ENCODE measurements around the gene CLEC11A.
"Not testable (repeated sequence)": the region's sequence is repeated elsewhere in the genome, so short reads cannot be mapped to it uniquely, and the experiment has no call there.

The CLEC11A gene

DNA sequence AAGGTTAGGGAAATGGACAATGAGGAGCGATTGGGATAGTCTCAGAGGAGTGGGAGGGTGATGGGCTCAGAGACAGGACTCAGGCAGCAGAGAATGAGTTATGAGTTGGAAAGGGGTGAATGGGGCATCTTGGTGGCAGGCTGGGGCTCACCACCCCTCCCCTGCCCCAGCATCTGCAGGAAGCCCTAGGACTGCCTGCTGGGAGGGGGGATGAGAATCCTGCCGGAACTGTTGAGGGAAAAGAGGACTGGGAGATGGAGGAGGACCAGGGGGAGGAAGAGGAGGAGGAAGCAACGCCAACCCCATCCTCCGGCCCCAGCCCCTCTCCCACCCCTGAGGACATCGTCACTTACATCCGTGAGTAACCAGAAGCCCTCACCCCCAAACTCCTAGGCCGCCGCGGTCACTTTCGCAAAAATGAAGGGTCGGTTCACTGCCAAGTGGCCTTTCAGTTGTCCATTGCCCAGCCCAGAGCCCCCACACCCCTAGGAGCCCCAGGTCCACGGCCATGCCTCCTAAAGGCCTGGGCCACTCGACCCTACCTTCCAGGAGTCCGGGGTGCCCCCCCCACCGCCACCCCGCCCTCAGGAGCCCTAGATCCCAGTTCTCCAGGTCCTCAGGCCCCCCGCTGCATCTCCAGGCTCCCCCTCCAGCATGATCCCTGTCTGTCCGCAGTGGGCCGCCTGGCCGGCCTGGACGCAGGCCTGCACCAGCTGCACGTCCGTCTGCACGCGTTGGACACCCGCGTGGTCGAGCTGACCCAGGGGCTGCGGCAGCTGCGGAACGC, 764 bp downstream of the CLEC11A start:
- no peak for DNase-seq (ENCODE audit: low spot score)

DNA sequence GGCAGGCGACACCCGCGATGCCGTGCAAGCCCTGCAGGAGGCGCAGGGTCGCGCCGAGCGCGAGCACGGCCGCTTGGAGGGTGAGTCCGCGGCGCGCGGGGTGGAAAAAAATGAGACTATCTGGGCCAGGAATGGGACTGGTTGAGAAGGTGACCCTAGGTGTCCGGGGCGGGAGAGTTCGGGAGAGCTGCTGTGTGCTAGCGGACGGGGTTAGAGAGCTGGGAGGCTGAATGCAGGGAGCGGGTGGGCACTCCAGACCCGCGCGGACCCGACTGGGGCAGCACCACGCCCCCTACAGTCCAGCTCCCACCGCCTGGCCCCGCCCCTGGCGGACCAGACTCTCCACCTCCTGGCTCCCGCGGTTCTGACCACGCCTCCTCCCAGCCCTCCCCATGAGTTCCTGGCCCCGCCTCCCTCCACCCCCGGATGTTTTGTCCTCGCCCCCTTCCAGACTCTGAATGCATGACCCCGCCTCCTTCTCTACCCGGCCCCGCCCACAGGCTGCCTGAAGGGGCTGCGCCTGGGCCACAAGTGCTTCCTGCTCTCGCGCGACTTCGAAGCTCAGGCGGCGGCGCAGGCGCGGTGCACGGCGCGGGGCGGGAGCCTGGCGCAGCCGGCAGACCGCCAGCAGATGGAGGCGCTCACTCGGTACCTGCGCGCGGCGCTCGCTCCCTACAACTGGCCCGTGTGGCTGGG, 1.5 kb downstream of the CLEC11A start:
- DNase-seq (ENCODE audit: low spot score): peak; percentile 95

DNA sequence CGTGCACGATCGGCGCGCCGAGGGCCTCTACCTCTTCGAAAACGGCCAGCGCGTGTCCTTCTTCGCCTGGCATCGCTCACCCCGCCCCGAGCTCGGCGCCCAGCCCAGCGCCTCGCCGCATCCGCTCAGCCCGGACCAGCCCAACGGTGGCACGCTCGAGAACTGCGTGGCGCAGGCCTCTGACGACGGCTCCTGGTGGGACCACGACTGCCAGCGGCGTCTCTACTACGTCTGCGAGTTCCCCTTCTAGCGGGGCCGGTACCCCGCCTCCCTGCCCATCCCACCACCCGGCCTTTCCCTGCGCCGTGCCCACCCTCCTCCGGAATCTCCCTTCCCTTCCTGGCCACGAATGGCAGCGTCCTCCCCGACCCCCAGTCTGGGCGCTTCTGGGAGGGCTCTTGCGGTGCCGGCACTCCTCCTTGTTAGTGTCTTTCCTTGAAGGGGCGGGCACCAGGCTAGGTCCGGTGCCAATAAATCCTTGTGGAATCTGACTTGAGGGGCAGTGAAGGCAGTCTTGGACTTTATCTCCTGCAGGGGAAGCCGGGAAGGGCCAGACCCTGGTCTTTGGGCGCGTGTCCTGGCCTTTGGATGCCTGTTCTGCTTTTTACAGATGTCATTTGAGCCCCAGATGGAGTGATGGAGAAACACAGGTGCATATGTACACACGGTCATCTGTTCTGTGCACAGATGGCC, 2.2 kb downstream of the CLEC11A start:
- DNase-seq (ENCODE audit: low spot score): no peak

DNA sequence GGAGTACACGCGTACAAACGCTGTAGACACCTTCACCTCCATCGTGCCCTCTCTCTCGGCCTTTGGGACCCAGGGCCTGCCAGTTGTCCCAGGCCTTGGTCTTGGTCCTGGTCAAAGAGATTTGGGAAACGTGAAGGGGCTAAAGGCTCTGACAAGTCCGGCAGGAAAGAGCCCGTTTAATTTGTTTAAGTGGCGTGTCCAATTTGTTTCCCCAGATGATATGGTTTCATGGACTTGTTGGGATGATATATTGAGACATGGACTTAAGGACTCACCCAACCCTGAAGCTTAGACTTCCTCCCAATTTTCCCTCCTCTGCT, 2.7 kb downstream of the CLEC11A start:
- DNase-seq (ENCODE audit: low spot score): no peak

DNA sequence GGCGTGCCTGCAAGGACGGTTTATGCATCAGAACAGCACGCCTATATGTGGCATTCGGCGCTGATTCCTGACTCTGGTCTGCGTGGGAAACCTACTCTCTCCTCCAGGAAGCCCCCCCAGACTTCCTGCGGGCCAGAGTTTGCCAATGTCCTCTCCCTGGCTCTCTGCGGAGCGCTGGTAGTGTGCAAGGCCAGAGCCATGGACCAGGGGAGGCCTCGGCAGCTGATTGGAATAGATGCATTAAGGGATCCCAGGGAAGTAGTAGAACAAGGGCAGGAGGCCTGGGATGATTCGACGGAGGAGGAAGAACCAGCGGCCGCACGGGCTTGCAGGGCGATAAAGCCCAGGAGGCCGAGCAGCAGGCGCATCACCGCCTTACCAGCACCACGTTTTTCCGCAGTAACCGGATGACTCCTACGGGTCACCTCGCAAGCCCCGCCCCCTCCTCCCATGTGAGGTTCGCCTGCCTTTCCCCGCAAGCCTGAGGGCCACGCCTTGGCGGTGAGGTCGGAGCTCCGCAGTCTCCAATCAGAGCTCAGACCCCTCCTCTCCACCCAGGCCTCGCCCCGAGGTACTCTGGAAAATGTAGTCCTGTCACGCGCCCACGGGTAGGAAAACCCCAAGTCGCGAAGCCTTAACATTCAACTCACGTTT, 5.0 kb downstream of the CLEC11A start:
- DNase-seq (ENCODE audit: low spot score): peak; percentile 25

DNA sequence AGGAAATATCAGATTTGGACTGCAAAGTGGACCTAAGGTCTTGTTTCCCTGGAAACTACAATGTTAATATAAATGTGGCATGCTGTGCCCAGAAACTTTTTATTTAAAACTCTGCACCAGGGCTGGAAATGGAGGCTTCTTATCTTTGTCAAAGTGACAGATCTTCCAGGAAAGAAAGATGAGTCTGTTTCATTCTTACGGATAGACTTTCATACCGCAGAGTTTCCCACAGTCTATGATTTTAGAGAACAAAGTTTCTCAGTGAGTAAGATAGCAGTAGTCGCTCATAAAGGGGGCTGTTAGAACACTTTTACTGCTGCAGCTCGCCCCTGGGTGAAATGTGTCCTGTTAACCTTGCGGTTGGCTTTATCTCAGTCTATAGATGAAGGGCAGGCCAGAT, 6.7 kb downstream of the CLEC11A start:
- DNase-seq (ENCODE audit: low spot score): no peak

DNA sequence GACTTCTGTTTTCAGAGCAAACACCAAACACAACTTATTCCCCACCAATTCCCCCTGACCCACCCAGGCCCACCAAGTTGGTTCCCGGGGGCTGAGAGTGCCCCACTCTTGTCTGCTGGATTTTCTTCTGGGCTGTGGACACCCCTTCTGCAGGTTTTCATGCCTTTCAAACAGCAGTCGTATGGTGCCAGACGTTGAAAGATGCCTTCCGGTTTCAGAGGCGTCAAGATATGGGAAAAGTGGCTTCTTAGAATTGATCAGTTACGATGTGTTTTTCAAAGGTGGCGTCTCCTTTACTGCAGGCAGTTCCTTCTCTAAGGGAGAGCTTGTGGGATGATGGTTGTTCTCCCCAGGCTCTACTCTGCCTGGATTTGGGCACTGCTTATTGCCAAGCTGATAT, 12.7 kb downstream of the CLEC11A start:
- no peak for DNase-seq (ENCODE audit: low spot score)

DNA sequence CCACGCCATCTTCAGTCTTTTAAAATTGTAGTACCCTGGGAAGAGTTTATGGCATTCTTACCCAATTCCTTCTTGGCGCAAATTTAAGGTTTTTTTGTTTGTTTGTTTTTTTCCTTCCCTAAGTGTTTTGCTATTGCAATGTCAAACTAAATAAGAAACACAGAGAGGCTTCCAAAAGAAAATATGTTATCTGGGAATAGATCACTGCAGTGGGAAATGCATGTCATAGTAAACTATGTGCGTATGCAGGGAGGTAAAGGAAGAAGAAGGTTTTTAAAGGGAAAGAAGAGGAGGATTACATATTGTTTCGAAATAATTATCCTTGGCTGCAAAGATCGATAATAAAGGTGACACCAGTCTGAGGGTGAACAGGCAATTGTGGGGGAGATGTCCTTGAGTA, 13.2 kb downstream of the CLEC11A start:
- no peak for DNase-seq (ENCODE audit: low spot score)

DNA sequence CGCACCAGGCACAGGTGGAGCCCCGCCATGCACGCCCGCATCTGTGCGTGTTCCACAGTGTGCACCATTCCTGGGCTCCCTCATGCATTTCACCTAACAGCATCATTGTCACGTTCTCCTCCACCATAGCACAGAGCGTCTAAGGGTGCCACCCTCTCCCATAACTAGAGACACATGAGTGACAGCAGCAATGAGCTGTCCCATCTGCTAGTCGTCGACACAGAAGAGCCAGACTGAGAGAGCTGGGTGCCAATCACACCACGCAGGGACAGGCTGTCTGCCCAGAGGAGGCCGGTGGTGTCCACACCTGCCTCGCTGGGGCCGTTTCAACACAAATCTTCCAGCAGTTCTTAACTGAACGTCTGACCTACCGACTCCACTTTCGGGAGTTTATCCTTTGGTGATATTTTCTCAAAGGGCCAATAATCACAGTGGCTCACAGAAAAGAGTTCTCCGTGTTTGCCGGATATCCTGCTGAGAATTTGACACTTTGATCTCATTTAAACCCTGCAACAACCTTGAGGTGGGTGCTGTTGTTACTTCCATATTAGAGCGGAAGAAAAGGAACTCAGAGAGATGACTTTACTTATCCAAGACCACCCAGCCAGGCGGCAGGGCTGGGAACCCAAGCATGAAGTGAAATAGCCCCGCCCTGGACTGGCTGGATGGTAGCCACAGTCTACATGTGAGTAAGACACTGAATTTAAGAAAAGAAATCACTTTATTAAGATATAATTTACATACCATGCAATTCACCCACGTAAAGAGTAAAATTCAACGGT, 16.2 kb downstream of the CLEC11A start:
- DNase-seq (ENCODE audit: low spot score): no peak

DNA sequence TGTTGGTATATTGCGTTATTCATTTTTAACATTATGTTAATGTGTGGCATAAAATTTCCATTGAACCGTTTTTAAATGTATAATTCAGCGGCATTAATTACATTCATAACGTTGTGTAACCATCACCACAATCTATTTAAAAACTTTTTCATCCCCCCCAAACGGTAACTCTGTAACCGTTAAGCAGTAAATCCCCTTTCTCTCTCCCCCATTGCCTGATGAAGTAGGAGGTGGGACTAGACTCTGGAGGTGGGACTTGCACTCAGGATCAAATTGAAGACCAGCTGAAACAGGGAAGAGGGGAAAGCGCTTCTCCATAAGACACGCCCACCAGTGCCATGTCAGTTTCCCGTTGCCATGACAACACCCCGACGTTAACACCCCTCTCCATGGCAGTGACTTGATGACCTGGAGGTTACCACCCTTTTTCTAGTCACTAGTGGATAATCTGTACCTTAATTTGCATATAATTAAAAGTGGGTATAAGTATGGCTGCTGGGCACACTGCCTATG, 16.8 kb downstream of the CLEC11A start:
- no peak for DNase-seq (ENCODE audit: low spot score)

DNA sequence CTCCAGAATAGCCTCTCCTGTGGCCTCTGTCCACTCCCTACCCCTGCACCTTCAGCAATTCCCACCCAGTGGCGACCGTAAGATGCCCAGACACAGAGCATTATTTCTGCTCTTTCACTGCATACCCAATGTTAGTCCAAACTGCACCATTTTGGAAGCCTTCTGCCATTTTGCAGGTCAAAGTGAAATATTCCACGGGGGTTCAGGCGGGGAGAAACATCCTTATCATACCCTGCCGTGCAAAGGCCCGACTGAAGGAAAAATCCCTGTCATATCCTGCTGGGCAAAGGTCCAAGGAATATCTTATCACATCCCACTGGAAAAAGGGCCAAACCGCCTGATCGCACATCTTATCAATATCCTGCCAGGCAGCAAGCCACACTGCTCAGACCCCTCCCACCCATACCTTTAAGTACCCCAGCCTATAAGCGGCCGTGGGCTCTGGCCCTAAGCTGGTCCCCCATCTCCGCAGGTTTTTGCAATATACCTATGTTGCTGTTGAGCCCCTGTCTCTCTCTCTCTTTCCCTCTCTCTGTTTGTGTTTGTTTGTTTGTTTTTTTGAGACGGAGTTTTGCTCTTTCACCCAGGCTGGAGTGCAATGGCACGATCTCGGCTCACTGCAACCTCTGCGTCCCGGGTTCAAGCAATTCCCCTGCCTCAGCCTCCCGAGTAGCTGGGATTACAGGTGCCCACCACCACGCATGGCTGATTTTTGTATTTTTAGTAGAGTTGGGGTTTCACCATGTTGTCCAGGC, 18.2 kb downstream of the CLEC11A start:
- no peak for DNase-seq (ENCODE audit: low spot score)

DNA sequence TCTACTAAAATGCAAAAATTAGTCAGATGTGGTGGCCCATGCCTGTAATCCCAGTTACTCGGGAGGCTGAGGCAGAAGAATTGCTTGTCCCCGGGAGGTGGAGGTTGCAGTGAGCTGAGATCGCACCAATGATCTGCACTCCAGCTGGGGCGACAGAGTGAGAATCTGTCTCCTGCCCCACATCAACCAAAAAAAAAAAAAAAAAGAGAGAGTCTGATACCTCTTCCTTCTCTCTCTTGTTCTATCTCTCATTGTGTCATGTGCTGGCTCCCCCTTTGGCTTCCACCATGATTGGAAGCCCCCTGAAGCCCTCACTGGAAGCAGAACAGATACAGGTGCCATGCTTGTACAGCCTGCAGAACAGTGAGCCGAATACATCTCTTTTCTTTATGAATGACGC, 20.4 kb downstream of the CLEC11A start:
- DNase-seq (ENCODE audit: low spot score): no peak

DNA sequence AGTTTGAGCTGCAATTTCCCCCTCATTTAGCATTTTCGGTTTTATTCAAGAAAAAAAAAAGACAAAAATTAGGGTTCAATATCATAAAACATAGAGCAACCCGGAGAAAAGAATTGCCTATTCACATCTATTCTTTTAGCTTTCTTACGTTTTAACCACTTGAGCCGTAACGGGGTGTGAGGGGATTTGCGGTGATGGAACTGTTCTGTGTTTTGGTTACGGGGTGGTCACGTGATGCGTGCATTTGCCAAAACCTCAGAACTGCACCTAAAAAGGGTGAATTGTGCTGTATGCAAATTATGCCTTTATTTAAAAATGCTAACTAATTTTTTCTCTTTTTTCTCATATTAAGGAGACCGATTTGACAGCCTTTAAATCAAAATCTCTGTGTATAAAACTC, 22.1 kb downstream of the CLEC11A start:
- DNase-seq (ENCODE audit: low spot score): no peak

DNA sequence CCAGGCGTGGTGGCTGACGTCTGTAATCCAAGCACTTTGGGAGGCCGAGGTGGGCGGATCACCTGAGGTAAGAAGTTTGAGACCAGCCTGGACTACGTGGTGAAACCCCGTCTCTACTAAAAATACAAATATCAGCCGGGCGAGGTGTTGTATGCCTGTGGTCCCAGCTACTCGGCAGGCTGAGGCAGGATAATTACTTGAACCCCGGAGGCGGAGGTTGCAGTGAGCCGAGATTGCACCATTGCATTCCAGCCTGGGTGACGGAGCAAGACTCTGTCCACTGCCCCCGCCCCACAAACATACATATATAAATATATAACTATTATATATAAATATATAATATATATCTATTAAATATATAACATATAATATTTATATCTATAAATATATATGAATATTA, 24.0 kb downstream of the CLEC11A start:
- DNase-seq (ENCODE audit: low spot score): not testable (repeated sequence)

DNA sequence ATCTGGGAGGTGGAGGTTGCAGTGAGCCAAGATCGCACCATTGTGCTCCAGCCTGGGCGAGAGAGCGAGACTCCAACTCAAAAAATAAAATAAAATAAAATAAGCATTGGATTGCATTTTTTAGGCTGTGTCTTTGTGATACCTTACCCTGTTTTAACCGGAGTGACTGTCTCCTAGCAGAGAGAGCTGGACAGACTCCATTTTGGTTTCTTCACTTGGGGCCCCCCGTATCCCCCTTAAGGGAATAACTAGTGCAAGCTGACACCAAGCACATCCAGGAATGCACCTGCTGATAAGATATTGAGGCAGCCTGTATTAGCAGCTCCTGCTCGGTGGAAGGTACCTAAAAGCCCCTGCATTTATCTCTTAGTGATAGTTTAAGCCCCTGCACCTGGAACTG, 26.3 kb downstream of the CLEC11A start:
- DNase-seq (ENCODE audit: low spot score): no peak

DNA sequence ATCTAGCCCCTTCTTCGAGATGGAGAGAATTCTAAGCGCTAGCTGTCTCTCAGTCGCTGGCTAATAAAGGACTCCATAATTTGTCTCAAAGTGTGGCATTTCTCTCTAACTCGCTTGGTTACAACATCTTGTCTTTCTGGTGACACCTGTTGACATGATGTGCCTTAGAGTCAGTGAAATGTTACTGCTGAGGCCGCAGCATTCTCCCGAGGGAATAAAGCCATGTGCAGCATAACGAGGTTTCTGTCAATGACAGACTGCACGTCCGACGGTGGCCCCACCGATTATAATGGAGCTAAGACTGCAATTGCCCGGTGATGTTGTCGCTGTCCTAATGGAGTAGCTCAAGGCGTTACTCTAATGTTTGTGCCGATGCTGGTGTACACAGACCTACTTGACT, 26.8 kb downstream of the CLEC11A start:
- DNase-seq (ENCODE audit: low spot score): no peak

DNA sequence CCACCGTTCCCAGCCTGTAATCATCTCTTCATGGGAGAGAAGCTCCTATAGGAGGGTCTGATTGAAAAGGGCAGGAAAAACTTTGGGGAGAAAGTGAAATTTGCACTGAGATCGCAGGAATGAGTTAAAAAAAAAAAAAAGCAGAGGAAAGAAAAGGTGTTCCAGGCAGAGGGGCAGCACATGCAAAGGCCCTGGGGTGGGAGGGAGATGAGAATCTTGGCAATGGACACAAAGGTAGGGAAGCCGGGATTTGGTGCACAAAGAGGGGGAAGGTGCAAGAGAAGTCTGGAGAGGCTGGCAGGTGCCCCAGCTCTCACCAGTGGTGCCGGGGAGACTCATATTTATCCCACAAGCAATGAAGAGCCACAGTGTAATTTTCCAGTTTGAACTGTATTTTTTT, 30.7 kb downstream of the CLEC11A start:
- no peak for DNase-seq (ENCODE audit: low spot score)

DNA sequence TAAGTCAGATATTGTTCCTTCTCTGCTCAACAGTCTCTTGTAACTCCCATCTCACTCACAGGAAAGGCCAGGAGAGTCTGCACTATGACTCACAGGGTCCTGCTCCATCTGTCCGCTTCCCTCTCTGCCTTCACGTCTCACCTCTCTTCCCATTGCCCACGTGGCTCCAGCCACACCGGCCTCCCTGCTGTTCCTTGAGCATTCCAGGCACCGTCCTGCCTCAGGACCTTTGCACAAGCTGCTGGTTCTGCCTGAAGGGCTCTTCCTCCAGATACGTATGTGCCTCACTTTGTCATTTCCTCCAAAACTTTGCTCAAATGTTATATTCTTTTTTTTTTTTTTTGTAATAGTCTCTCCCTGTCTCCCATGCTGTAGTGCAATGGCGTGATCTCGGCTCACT, 33.1 kb downstream of the CLEC11A start:
- DNase-seq (ENCODE audit: low spot score): not testable (repeated sequence)

DNA sequence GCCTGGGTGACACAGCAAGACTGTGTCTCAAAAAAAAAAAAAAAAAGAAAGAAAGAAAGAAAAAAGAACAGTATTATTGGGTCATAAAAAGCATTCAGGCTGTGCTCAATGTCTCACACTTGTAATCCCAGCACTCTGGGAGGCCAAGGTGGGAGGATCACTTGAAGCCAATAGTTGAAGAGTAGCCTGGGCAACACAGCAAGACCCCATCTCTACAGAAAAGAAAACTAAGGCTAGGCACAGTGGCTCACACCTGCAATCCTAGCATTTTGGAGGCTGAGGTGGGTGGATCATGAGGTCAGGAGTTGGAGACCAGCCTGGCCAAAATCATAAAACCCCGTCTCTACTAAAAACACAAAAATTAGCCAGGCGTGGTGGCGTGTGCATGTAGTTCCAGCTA, 34.5 kb downstream of the CLEC11A start:
- not testable (repeated sequence) for DNase-seq (ENCODE audit: low spot score)

DNA sequence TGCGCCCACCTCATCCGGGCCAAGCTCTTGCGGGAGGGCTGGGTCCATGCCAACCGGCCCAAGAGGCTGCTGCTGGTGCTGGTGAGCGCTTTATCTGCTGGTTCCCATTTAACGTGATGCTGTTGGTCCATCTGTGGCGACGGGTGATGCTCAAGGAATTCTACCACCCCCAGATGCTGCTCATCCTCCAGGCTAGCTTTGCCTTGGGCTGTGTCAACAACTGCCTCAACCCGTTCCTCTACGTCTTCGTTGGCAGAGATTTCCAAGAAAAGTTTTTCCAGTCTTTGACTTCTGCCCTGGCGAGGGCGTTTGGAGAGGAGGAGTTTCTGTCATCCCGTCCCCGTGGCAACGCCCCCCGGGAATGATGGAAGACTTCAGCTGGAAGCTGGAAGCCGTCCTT, 35.9 kb downstream of the CLEC11A start:
- not testable (repeated sequence) for DNase-seq (ENCODE audit: low spot score)

DNA sequence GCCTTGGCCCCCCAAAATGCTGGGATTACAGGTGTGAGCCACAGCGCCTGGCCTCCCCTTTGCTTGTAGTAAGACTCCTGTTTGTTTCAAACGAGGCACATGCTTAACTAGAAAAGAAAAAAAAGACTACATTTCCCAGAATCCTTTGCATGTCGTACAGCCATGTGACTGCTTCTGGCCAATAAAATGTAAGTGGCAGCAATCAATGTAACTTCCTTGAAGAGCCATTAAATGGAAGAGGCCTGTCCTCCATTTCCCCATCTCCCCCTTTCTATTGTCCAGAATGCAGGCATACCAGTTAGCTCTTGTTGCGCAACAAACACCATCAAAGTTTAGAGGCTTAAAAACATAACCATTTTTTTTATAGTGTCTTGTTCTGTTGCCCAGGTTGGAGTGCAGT, 36.7 kb downstream of the CLEC11A start:
- DNase-seq (ENCODE audit: low spot score): no peak

All from hematopoietic multipotent progenitor cell treated with erythropoietin and hydrocortisone succinate and interleukin-3 and kit ligand, for 17 days (in vitro differentiated cells).